Activated naive CD4-positive, alpha-beta T cell treated with anti-CD3 and anti-CD28 coated beads for 36 hours (primary cell): ENCODE data around the gene TTLL11. TPM values are rescaled to one million over a fixed set of nuclear protein-coding genes. Genes with fewer than 3 reads are reported as not detected.

ENCODE experiments used
- CTCF ChIA-PET: fragments of 350-600 bp; sonication (Branson Sonifier 250); formaldehyde crosslinking; loops from one replicate; lab custom pipeline; 2021; ENCODE audit warnings: antibody characterized with exemption; lab: Charles Lee
- DNase-seq: peaks from one replicate; pipeline ENCODE4 v3.0.0-alpha.2; 2020
- H3K27ac Mint-ChIP-seq: one replicate; pipeline ENCODE4 v1.8.0; 2021; ENCODE audit warnings: mild to moderate bottlenecking, mixed read lengths
- H3K27me3 Mint-ChIP-seq: one replicate; pipeline ENCODE4 v1.8.0; 2021; ENCODE audit warnings: low read depth, mixed read lengths
- H3K36me3 Mint-ChIP-seq: one replicate; pipeline ENCODE4 v1.8.0; 2021; ENCODE audit warnings: low read depth, mixed read lengths
- H3K4me1 Mint-ChIP-seq: one replicate; pipeline ENCODE4 v1.8.0; 2021; ENCODE audit warnings: low read depth, mixed read lengths
- H3K4me3 Mint-ChIP-seq: one replicate; pipeline ENCODE4 v1.8.0; 2021; ENCODE audit warnings: mild to moderate bottlenecking, moderate library complexity, mixed read lengths
- H3K9me3 Mint-ChIP-seq: one replicate; pipeline ENCODE4 v1.8.0; 2021; ENCODE audit warnings: mixed read lengths
- intact Hi-C: fragments of 100-400 bp; cut with micrococcal nuclease; formaldehyde crosslinking; loops from one replicate; pipeline ENCODE4 v1.15.1; 2023
- total RNA-seq, 2 experiments: library from RNA; stranded (reverse); gene quantifications; one replicate each; pipeline ENCODE4 v1.2.3, GENCODE V29; 2021

TTLL11 gene
- total RNA-seq, 2 experiments from 2014 or later = 0.84 to 0.86 TPM

GRCh38 chr9:121819428-121820231, 273.5 kb downstream of the TTLL11 start:
- Mint-ChIP-seq H3K9me3 (no peaks in the 10 kb centered on the region), H3K27ac (no peak overlapping the region), H3K4me1 (no peaks in the 10 kb centered on the region), H3K27me3 (no peaks in the 10 kb centered on the region), H3K36me3 (no peaks in the 10 kb centered on the region), H3K4me3 (no peak overlapping the region)
- DNase-seq = no peak
- intact Hi-C loops = no loop called here
- CTCF ChIA-PET = interaction anchor here (0.7 kb wide), 1 partner anchor 157 kb away, joined by 3 read pairs; no protein-coding TSS in a partner anchor

- CTCF ChIA-PET = no interaction called here
- no peak overlapping the region for H3K27ac Mint-ChIP-seq
- no peak for DNase-seq
- H3K9me3 Mint-ChIP-seq = no peaks in the 10 kb centered on the region
- intact Hi-C loops = no loop called here
- H3K36me3 Mint-ChIP-seq = no peaks in the 10 kb centered on the region
- H3K27me3 Mint-ChIP-seq = no peaks in the 10 kb centered on the region
- no peak overlapping the region for H3K4me3 Mint-ChIP-seq
- H3K4me1 Mint-ChIP-seq = no peaks in the 10 kb centered on the region
Measured at GRCh38 chr9:121818841-121819427, 274.2 kb downstream of the TTLL11 start.

- DNase-seq = no peak
- CTCF ChIA-PET = no interaction called here
- H3K9me3 Mint-ChIP-seq = no peaks in the 10 kb centered on the region
- H3K36me3 Mint-ChIP-seq = no peaks in the 10 kb centered on the region
- H3K4me3 Mint-ChIP-seq = no peak overlapping the region
- H3K4me1 Mint-ChIP-seq = no peaks in the 10 kb centered on the region
- no peaks in the 10 kb centered on the region for H3K27me3 Mint-ChIP-seq
- intact Hi-C loops = no loop called here
- H3K27ac Mint-ChIP-seq = no peak overlapping the region
Measured at GRCh38 chr9:121818016-121818661, 275.0 kb downstream of the TTLL11 start.

GRCh38 chr9:121817476-121817875, 275.6 kb downstream of the TTLL11 start:
- no peak overlapping the region for H3K27ac Mint-ChIP-seq
- no peak overlapping the region for H3K4me3 Mint-ChIP-seq
- no peak for DNase-seq
- CTCF ChIA-PET = interaction anchor here (0.9 kb wide), 1 partner anchor 85 kb away, joined by 3 read pairs; no protein-coding TSS in a partner anchor
- no peaks in the 10 kb centered on the region for H3K9me3 Mint-ChIP-seq
- no peaks in the 10 kb centered on the region for H3K36me3 Mint-ChIP-seq
- intact Hi-C loops = no loop called here
- no peaks in the 10 kb centered on the region for H3K4me1 Mint-ChIP-seq
- H3K27me3 Mint-ChIP-seq = no peaks in the 10 kb centered on the region

GRCh38 chr9:121816845-121817450, 276.2 kb downstream of the TTLL11 start:
- no peaks in the 10 kb centered on the region for H3K4me1 Mint-ChIP-seq
- H3K27me3 Mint-ChIP-seq = no peaks in the 10 kb centered on the region
- CTCF ChIA-PET = interaction anchor here (0.6 to 0.9 kb wide), 2 partner anchors 74 to 84 kb away, joined by 3 to 5 read pairs; no protein-coding TSS in a partner anchor
- intact Hi-C loops = no loop called here
- no peaks in the 10 kb centered on the region for H3K9me3 Mint-ChIP-seq
- no peaks in the 10 kb centered on the region for H3K36me3 Mint-ChIP-seq
- no peak for DNase-seq
- H3K27ac Mint-ChIP-seq = no peak overlapping the region
- H3K4me3 Mint-ChIP-seq = no peak overlapping the region

- Mint-ChIP-seq H3K27me3 (no peaks in the 10 kb centered on the region), H3K4me3 (no peak overlapping the region), H3K36me3 (no peaks in the 10 kb centered on the region), H3K27ac (no peak overlapping the region), H3K4me1 (no peaks in the 10 kb centered on the region), H3K9me3 (no peaks in the 10 kb centered on the region)
- CTCF ChIA-PET = interaction anchor here (0.6 to 0.9 kb wide), 2 partner anchors 73 to 84 kb away, joined by 3 to 5 read pairs; no protein-coding TSS in a partner anchor
- DNase-seq = no peak
- intact Hi-C loops = no loop called here
Measured at GRCh38 chr9:121816449-121816817, 276.7 kb downstream of the TTLL11 start.

- intact Hi-C loops = no loop called here
- Mint-ChIP-seq H3K36me3 (no peaks in the 10 kb centered on the region), H3K27ac (no peak overlapping the region), H3K4me3 (no peak overlapping the region), H3K9me3 (no peaks in the 10 kb centered on the region), H3K27me3 (no peaks in the 10 kb centered on the region), H3K4me1 (no peaks in the 10 kb centered on the region)
- no peak for DNase-seq
- CTCF ChIA-PET = interaction anchor here (0.6 kb wide), 1 partner anchor 73 kb away, joined by 5 read pairs; no protein-coding TSS in a partner anchor
Measured at GRCh38 chr9:121815546-121816448, 277.3 kb downstream of the TTLL11 start.

GRCh38 chr9:121815084-121815483, 278.0 kb downstream of the TTLL11 start:
- no peaks in the 10 kb centered on the region for H3K27me3 Mint-ChIP-seq
- intact Hi-C loops = no loop called here
- CTCF ChIA-PET = no interaction called here
- no peaks in the 10 kb centered on the region for H3K36me3 Mint-ChIP-seq
- H3K27ac Mint-ChIP-seq = no peak overlapping the region
- no peaks in the 10 kb centered on the region for H3K4me1 Mint-ChIP-seq
- H3K4me3 Mint-ChIP-seq = no peak overlapping the region
- DNase-seq = no peak
- H3K9me3 Mint-ChIP-seq = no peaks in the 10 kb centered on the region

GRCh38 chr9:121814594-121814993, 278.5 kb downstream of the TTLL11 start:
- H3K9me3 Mint-ChIP-seq = no peaks in the 10 kb centered on the region
- DNase-seq = no peak
- no peaks in the 10 kb centered on the region for H3K4me1 Mint-ChIP-seq
- no peak overlapping the region for H3K4me3 Mint-ChIP-seq
- no peaks in the 10 kb centered on the region for H3K27me3 Mint-ChIP-seq
- no peaks in the 10 kb centered on the region for H3K36me3 Mint-ChIP-seq
- no peak overlapping the region for H3K27ac Mint-ChIP-seq
- CTCF ChIA-PET = no interaction called here
- intact Hi-C loops = no loop called here

- intact Hi-C loops = no loop called here
- Mint-ChIP-seq H3K36me3 (no peaks in the 10 kb centered on the region), H3K4me3 (no peak overlapping the region), H3K27me3 (no peaks in the 10 kb centered on the region), H3K4me1 (no peaks in the 10 kb centered on the region), H3K9me3 (no peaks in the 10 kb centered on the region), H3K27ac (no peak overlapping the region)
- no peak for DNase-seq
- CTCF ChIA-PET = no interaction called here
Measured at GRCh38 chr9:121813519-121814210, 279.4 kb downstream of the TTLL11 start.

GRCh38 chr9:121812159-121812735, 280.9 kb downstream of the TTLL11 start:
- no peaks in the 10 kb centered on the region for H3K27me3 Mint-ChIP-seq
- H3K4me3 Mint-ChIP-seq = no peak overlapping the region
- no peak overlapping the region for H3K27ac Mint-ChIP-seq
- CTCF ChIA-PET = no interaction called here
- intact Hi-C loops = no loop called here
- H3K36me3 Mint-ChIP-seq = no peaks in the 10 kb centered on the region
- H3K9me3 Mint-ChIP-seq = no peaks in the 10 kb centered on the region
- DNase-seq = no peak
- no peaks in the 10 kb centered on the region for H3K4me1 Mint-ChIP-seq
